Small intestine (tissue), 16 donors: ENCODE data around the gene SNORC. TPM values are rescaled to one million over a fixed set of nuclear protein-coding genes. Genes with fewer than 3 reads are reported as not detected.

Experiments used
- DNase-seq, 2 donors: peaks; one replicate each; pipeline versions ENCODE4 v3.0.0 to v3.0.0-alpha.2; 2013
- FAIRE-seq: peaks from 2 replicates; lab custom pipeline; 2012; peaks lifted over from hg19 to GRCh38; lab: Jason Lieb, UNC
- H3K27ac ChIP-seq, 3 donors: one replicate each; pipeline ENCODE4 v1.5.1; 2013; ENCODE audit warnings: low read length in 2 of 3, mild to moderate bottlenecking in 2 of 3, control low read depth in 1 of 3, inconsistent platforms in 1 of 3, low read depth in 1 of 3, moderate library complexity in 1 of 3
- H3K27me3 ChIP-seq, 3 donors: one replicate each; pipeline ENCODE4 v1.6.1; 2013; ENCODE audit warnings: low read length in 3 of 3, inconsistent platforms in 1 of 3; ENCODE audit not compliant: control insufficient read depth in 3 of 3, insufficient read depth in 3 of 3
- H3K36me3 ChIP-seq, 3 donors: one replicate each; pipeline ENCODE4 v1.6.1; 2013; ENCODE audit warnings: low read length in 3 of 3, inconsistent platforms in 1 of 3, low read depth in 1 of 3, mild to moderate bottlenecking in 1 of 3, moderate library complexity in 1 of 3; ENCODE audit not compliant: control insufficient read depth in 3 of 3, insufficient read depth in 2 of 3
- H3K4me1 ChIP-seq, 3 donors: one replicate each; pipeline ENCODE4 v1.6.1; 2013; ENCODE audit warnings: low read length in 2 of 3, inconsistent platforms in 1 of 3, low read depth in 1 of 3, mild to moderate bottlenecking in 1 of 3, moderate library complexity in 1 of 3; ENCODE audit not compliant: control insufficient read depth in 3 of 3, insufficient read depth in 2 of 3
- H3K4me3 ChIP-seq, 3 donors: one replicate each; pipeline ENCODE4 v1.5.1; 2013; ENCODE audit warnings: low read length in 3 of 3, control low read depth in 1 of 3, inconsistent platforms in 1 of 3, low read depth in 1 of 3, mild to moderate bottlenecking in 1 of 3, moderate library complexity in 1 of 3
- H3K9me3 ChIP-seq, 2 donors: one replicate each; pipeline ENCODE4 v1.6.1; 2013; ENCODE audit warnings: low read depth in 1 of 2, low read length in 1 of 2; ENCODE audit not compliant: control insufficient read depth in 2 of 2, insufficient read depth in 1 of 2
- WGBS, 3 donors: extraction: QIAGEN DNeasy Blood & Tissue Kit; methylation state at CpG; one replicate each; pipeline ENCODE4 v1.1.7; 2013; 5-methylcytosine and 5-hydroxymethylcytosine counted together
- long read RNA-seq, 10 donors: transcript quantifications; one replicate each; lab custom pipeline, GENCODE V29; 2026
- polyA plus RNA-seq, 4 donors: library from polyadenylated mRNA; stranded (reverse) in 3 of 4; unstranded in 1 of 4; fragments of 200-250 nt in 3 of 4; fragments of 120-200 nt in 1 of 4; gene quantifications; one replicate each; pipeline versions ENCODE4 v1.2.1 to v1.2.3, GENCODE V29; 2013
- donor health status: healthy with polysubstance abuse.
- donor health status: control.
- donor health status: control.
- donor health status: Bipolar disorder and iron deficiency.
- donor health status: healthy.

The SNORC gene
- polyA plus RNA-seq = 10 to 100 TPM in 2 of 4 donors, 1 to 10 TPM in 2; 6.3 to 16.5 (median 10.4) TPM
- long read RNA-seq, donor 1 = 0 reads
- long read RNA-seq, donor 2, partial matches to known transcripts = 6 of 9 reads
- long read RNA-seq, donor 2, other reads (novel, unspliced or antisense) = 0 of 9 reads
- long read RNA-seq, donor 3, transcript SNORC-206 (2 exons, 2,782 nt) = major isoform, 5 of 5 reads
- long read RNA-seq, donor 3, partial matches to known transcripts = 0 of 5 reads
- long read RNA-seq, donor 3, other reads (novel, unspliced or antisense) = 0 of 5 reads
- long read RNA-seq, donor 4, partial matches to known transcripts = 0 of 1 reads
- long read RNA-seq, donor 4, other reads (novel, unspliced or antisense) = 0 of 1 reads
- long read RNA-seq, donor 5, partial matches to known transcripts = 0 of 2 reads
- long read RNA-seq, donor 5, other reads (novel, unspliced or antisense) = 0 of 2 reads
- long read RNA-seq, donor 6, transcript SNORC-206 (2 exons, 2,782 nt) = major isoform, 5 of 5 reads
- long read RNA-seq, donor 6, partial matches to known transcripts = 0 of 5 reads
- long read RNA-seq, donor 6, other reads (novel, unspliced or antisense) = 0 of 5 reads
- long read RNA-seq, donor 7 = 0 reads
- long read RNA-seq, donor 8 = 0 reads
- long read RNA-seq, donor 9, partial matches to known transcripts = 0 of 1 reads
- long read RNA-seq, donor 9, other reads (novel, unspliced or antisense) = 0 of 1 reads
- long read RNA-seq, donor 10, transcript SNORC-206 (2 exons, 2,782 nt) = major isoform, 8 of 8 reads
- long read RNA-seq, donor 10, partial matches to known transcripts = 0 of 8 reads
- long read RNA-seq, donor 10, other reads (novel, unspliced or antisense) = 0 of 8 reads

- DNase-seq (no peak), FAIRE-seq (no peak)
- Histone ChIP-seq H3K36me3 (peaks cover 0 to 23% (median 0%) of the 10 kb centered on the region in 3 donors), H3K4me1 (peaks cover 0 to 46% (median 5%) of the 10 kb centered on the region in 3 donors), H3K4me3 (no peak within 1 kb of the TSS), H3K27me3 (no peaks in the 10 kb centered on the region), H3K9me3 (no peaks in the 10 kb centered on the region), H3K27ac (no peak within 1 kb of the TSS)
- WGBS, 3 donors = 82 to 87% (median 85%) methylated on average over 20 to 21 of the region's 21 CpGs
These were observed at the start of gene SNORC for GRCh38 chr2:232870018-232870765. Gene SNORC, plus strand, starts transcription at chr2:232870264. Its CDS starts 78 bp downstream, at chr2:232870342.

GRCh38 chr2:232829988-232830387 is 40.1 kb upstream of the SNORC start:
- 90 to 96% (median 96%) methylated on average over 3 of the region's 3 CpGs for WGBS, 3 donors

GRCh38 chr2:232831496-232831895 is 38.6 kb upstream of the SNORC start:
- 86 to 95% (median 87%) methylated on average over 3 of the region's 3 CpGs for WGBS, 3 donors
- no peak for FAIRE-seq
- H3K27me3 ChIP-seq = no peaks in the 10 kb centered on the region

More at GRCh38 chr2:232829988-232830387, 40.1 kb upstream of the SNORC start:
- peaks cover 16 to 29% (median 17%) of the 10 kb centered on the region in 3 donors for H3K36me3 ChIP-seq
- DNase-seq (no peak), FAIRE-seq (no peak)
- H3K27me3 ChIP-seq = no peaks in the 10 kb centered on the region
- H3K9me3 ChIP-seq = no peaks in the 10 kb centered on the region
- H3K4me3 ChIP-seq = no peak overlapping the region
- no peak overlapping the region for H3K27ac ChIP-seq
- H3K4me1 ChIP-seq = no peaks in the 10 kb centered on the region

GRCh38 chr2:232833830-232834229 is 36.2 kb upstream of the SNORC start:
- no peak overlapping the region for H3K27ac ChIP-seq
- H3K36me3 ChIP-seq = peaks cover 16 to 37% (median 17%) of the 10 kb centered on the region in 3 donors
- peaks cover 0 to 6% (median 2%) of the 10 kb centered on the region in 3 donors for H3K4me1 ChIP-seq
- DNase-seq = no peak
- no peak for FAIRE-seq
- H3K9me3 ChIP-seq = no peaks in the 10 kb centered on the region
- no peak overlapping the region for H3K4me3 ChIP-seq
- 97 to 100% (median 100%) methylated on average over 1 of the region's 1 CpG for WGBS, 3 donors
- no peaks in the 10 kb centered on the region for H3K27me3 ChIP-seq

More at GRCh38 chr2:232831496-232831895, 38.6 kb upstream of the SNORC start:
- peaks cover 14 to 35% (median 17%) of the 10 kb centered on the region in 3 donors for H3K36me3 ChIP-seq
- no peak overlapping the region for H3K27ac ChIP-seq
- H3K4me3 ChIP-seq = no peak overlapping the region
- no peaks in the 10 kb centered on the region for H3K4me1 ChIP-seq
- no peaks in the 10 kb centered on the region for H3K9me3 ChIP-seq
- no peak for DNase-seq

- 22 to 58% (median 37%) methylated on average over 14 of the region's 14 CpGs for WGBS, 3 donors
- FAIRE-seq = no peak
- no peak overlapping the region for H3K4me3 ChIP-seq
- peak; percentile 13 to 52 for DNase-seq
- H3K27ac ChIP-seq = peak overlapping the region in 1 of 3 donors; percentile 44
- peaks cover 0 to 14% (median 4%) of the 10 kb centered on the region in 3 donors for H3K4me1 ChIP-seq
- no peaks in the 10 kb centered on the region for H3K27me3 ChIP-seq
- H3K9me3 ChIP-seq = no peaks in the 10 kb centered on the region
- H3K36me3 ChIP-seq = peaks cover 15 to 35% (median 19%) of the 10 kb centered on the region in 3 donors
These were observed 34.3 kb upstream of the SNORC start for GRCh38 chr2:232835687-232836208.

GRCh38 chr2:232836934-232837333 is 33.1 kb upstream of the SNORC start:
- no peak overlapping the region for H3K27ac ChIP-seq
- FAIRE-seq (no peak), DNase-seq (no peak)
- no peaks in the 10 kb centered on the region for H3K27me3 ChIP-seq
- peaks cover 0 to 14% (median 4%) of the 10 kb centered on the region in 3 donors for H3K4me1 ChIP-seq
- H3K9me3 ChIP-seq = no peaks in the 10 kb centered on the region
- 94 to 100% (median 96%) methylated on average over 4 of the region's 4 CpGs for WGBS, 3 donors
- H3K36me3 ChIP-seq = peaks cover 16 to 42% (median 17%) of the 10 kb centered on the region in 3 donors
- H3K4me3 ChIP-seq = no peak overlapping the region

GRCh38 chr2:232838406-232838874 is 31.6 kb upstream of the SNORC start:
- Histone ChIP-seq H3K36me3 (peaks cover 10 to 37% (median 17%) of the 10 kb centered on the region in 3 donors), H3K4me3 (no peak overlapping the region), H3K27ac (peak overlapping the region in 1 of 3 donors; percentile 77), H3K9me3 (no peaks in the 10 kb centered on the region), H3K27me3 (no peaks in the 10 kb centered on the region), H3K4me1 (peaks cover 0 to 14% (median 4%) of the 10 kb centered on the region in 3 donors)
- FAIRE-seq = no peak
- 38 to 46% (median 43%) methylated on average over 2 of the region's 2 CpGs for WGBS, 3 donors
- DNase-seq = peak; percentile 24 to 48
